LNCaP clone FGC (cell line): Measurements from ENCODE around the gene AGL.

ENCODE experiments used
- DNase-seq: peaks from one replicate; pipeline ENCODE4 v3.0.0-alpha.2; 2011; ENCODE audit warnings: low read depth
- H3K4me3 ChIP-seq: 2 replicates; pipeline ENCODE4 v1.5.1; 2011; ENCODE audit warnings: mild to moderate bottlenecking, low read depth, low read length, control low read depth
- TF ChIP-seq, protein P1 (sequence below): IDR thresholded peaks from 2 replicates; pipeline ENCODE4 v1.5.1; 2012; ENCODE audit warnings: mild to moderate bottlenecking; ENCODE audit not compliant: control insufficient read depth, insufficient read depth; ENCODE audit errors: extremely low read depth

The AGL gene

DNA sequence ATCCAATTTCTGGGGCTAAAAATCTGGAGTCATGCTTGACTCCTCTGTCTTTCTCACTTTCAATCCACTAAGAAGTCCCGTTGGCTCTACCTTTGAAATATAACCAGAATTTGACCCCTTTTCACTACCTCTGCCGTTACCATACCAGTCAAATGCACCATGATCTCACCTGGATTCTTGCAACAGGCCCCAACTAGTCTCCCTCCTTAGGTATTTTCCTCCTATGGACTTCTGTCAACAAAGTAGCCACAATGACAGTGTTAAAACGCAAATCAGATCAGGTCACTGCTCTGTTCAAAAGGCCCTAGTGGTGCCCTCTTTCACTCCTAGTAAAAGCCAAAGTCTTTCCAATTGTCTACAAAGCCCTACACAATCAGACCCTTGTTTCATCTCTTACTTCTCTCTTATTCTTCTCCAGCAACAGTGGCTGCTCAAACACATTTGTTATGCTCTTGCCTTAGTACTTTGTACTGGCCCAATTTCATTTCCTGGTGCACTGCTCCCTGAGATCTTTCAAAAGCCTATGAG lies 35.7 kb upstream of the AGL start:
- H3K4me3 ChIP-seq = no peak overlapping the region
- TF ChIP-seq, protein P1, sequence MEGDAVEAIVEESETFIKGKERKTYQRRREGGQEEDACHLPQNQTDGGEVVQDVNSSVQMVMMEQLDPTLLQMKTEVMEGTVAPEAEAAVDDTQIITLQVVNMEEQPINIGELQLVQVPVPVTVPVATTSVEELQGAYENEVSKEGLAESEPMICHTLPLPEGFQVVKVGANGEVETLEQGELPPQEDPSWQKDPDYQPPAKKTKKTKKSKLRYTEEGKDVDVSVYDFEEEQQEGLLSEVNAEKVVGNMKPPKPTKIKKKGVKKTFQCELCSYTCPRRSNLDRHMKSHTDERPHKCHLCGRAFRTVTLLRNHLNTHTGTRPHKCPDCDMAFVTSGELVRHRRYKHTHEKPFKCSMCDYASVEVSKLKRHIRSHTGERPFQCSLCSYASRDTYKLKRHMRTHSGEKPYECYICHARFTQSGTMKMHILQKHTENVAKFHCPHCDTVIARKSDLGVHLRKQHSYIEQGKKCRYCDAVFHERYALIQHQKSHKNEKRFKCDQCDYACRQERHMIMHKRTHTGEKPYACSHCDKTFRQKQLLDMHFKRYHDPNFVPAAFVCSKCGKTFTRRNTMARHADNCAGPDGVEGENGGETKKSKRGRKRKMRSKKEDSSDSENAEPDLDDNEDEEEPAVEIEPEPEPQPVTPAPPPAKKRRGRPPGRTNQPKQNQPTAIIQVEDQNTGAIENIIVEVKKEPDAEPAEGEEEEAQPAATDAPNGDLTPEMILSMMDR = no peak
- DNase-seq = no peak

DNA sequence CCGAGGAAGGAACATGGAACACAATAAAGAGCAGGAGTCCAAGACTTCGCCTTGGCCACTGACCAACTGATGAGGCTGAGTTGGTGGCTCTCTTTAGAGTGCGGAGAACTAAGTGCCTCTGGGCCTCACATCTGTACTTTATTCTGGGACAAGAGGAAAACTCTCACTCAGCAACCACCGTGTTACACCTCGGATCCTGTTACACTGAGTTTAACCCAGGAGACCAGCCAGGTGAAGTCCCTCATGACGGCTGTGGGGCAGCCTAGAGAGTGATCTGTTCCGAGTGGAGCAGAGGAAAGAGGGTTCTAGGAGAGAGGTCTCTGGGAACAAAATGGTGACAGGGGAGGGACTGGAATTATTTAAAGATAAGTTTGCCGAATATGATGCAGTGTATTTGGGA lies 33.5 kb upstream of the AGL start:
- no peak for DNase-seq
- no peak overlapping the region for H3K4me3 ChIP-seq
- TF ChIP-seq, protein P1 = no peak

DNA sequence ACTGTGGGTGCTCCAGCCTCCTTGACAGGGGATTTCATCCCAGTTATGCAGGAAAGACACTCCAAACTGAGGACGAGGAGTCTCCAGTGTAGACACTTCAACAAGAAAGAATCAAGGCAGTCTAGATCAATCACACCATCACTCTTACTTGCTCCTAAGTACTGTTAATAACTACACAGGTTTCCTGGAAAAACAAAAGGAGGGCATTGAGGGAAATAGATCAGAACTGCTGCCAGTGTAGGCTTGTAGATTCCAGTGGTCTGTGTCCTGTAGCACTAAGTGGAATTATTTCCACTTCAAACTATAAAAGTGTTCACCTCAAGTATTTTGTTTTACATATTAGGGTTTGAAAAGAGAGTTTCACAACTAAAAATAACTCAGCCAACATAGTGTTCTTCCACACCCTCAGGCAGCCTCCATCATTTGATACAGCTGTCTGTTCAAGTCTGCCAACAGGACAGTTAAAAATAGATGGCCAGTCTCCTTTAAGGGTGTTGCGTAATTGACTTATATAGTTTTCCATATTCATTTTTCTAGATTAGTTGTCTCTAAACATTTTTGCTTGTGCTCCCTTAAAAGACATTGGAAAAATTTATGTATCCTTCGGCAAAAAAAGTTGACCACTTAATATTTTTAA lies 32.0 kb upstream of the AGL start:
- no peak overlapping the region for H3K4me3 ChIP-seq
- no peak for DNase-seq
- TF ChIP-seq, protein P1 = no peak

DNA sequence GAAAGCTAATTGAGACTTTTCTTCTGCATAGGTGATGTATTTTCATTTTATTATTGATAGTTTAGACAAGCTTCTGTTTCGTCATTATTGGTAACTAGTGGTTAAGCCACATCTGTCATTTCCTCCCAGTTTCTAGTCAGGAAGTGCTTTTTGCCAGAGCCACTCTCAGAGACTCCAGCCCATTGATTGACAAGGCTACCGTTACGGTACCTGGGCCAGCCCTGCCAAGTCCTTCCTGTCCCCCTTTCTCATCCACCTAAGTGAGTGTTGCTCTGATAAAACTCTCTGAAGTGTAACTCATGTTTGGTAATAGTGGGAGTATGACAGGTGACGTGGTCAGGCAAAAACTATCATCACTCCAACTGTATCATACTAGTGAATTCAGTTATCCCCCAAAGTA lies 29.6 kb upstream of the AGL start:
- H3K4me3 ChIP-seq = no peak overlapping the region
- no peak for DNase-seq

DNA sequence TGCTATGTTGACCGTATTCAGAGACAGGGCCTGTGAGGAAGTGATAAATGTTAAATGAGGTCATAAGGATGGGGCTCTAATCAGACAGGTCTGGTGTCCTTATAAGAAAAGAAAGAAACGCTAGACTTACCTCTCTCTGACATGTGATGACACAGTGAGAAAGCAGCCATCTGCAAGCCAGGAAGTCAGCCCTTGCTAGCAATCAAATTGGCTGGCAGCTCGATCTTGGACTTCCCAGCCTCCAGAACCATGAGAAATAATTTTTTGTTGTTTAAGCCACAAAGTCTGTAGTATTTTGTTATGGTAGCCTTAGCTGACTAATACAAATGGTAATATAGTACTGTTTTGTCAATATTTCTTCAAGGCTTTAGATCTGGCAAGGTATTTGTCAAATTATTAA lies 25.1 kb upstream of the AGL start:
- no peak for DNase-seq
- H3K4me3 ChIP-seq = no peak overlapping the region
- TF ChIP-seq, protein P1 = no peak

More for the DNA sequence above, 29.6 kb upstream of the AGL start:
- TF ChIP-seq, protein P1 = no peak

DNA sequence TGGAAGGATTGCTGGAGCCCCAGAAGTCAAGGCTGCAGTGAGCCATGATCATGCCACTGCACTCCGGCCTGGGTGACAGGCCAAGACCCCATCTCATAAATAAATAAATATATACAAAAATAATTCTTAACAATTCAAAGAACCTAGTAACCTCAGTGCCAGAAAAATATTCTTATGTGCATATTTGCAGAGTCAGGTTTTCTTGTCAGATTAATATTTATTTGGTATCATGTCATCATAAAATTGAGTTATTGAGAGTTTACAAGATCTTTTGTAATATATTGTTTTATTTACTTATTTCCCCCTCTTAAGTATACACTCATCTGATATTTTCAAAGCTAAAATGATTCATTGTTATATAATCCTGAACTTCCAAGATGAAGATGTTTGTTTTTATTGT lies 24.5 kb upstream of the AGL start:
- no peak overlapping the region for H3K4me3 ChIP-seq
- TF ChIP-seq, protein P1 = no peak
- DNase-seq = no peak

DNA sequence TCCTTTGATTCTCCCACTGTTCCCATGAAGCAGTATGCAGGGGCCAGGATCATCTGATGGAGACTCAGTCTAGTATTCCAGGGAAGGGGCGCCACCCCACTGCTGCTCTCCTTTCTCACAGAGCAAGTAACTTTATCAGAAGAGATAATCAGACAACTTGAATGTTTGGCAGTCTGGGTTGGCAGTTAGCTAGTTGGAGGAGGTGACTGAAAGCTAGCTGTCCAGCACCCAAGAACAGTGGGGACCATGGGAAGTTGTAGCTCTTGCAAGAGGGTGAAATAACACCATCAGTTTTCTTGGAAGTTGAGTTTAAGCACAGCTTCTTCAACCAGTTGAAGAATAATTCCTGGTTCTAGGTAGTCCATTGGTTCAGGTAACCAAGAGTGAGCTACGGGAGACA lies 22.2 kb upstream of the AGL start:
- no peak overlapping the region for H3K4me3 ChIP-seq
- DNase-seq = no peak
- TF ChIP-seq, protein P1 = no peak
